ENCODE results near the gene HS3ST6.

DNA sequence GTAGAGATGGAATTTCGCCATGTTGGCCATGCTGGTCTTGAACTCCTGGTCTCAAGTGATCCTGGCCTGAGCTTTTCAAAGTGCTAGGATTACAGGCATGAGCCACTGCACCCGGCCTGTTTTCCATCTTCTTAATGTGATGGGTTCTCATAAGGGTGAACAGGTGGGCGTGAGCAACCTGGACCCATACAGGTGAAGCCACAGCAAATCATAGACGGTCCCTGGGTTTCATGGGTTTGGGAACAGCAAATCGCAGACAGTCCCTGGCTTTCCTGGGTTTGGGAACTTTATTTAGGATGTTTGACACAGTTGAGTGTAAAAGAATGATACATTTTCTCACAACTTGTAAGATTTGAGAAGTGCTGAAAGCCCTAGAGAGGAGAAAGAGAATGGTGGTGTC is 33.3 kb downstream of the HS3ST6 start:
- TF ChIP-seq, protein P1, sequence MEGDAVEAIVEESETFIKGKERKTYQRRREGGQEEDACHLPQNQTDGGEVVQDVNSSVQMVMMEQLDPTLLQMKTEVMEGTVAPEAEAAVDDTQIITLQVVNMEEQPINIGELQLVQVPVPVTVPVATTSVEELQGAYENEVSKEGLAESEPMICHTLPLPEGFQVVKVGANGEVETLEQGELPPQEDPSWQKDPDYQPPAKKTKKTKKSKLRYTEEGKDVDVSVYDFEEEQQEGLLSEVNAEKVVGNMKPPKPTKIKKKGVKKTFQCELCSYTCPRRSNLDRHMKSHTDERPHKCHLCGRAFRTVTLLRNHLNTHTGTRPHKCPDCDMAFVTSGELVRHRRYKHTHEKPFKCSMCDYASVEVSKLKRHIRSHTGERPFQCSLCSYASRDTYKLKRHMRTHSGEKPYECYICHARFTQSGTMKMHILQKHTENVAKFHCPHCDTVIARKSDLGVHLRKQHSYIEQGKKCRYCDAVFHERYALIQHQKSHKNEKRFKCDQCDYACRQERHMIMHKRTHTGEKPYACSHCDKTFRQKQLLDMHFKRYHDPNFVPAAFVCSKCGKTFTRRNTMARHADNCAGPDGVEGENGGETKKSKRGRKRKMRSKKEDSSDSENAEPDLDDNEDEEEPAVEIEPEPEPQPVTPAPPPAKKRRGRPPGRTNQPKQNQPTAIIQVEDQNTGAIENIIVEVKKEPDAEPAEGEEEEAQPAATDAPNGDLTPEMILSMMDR (IDR thresholded peaks at IDR 0.05), result no peak
- TF ChIP-seq POLR2AphosphoS5 (IDR thresholded peaks at IDR 0.05), result no peak

All from breast epithelium (tissue), 3 donors.